Spleen (tissue), 11 donors: ENCODE measurements around the gene FOXP1. TPM values are rescaled to one million over a fixed set of nuclear protein-coding genes. Genes with fewer than 3 reads are reported as not detected.

Experiments
- DNase-seq: peaks from one replicate; pipeline ENCODE4 v3.0.0-alpha.2; 2020
- H3K27ac ChIP-seq, 8 donors: fragments of 200-600 bp; sonication (generic) in 7 of 8; 1 replicate in 4 of 8; 2 replicates in 4 of 8; pipeline versions ENCODE4 v1.5.0 to v1.8.0; 2016 to 2021; ENCODE audit warnings: inconsistent platforms in 4 of 8, mild to moderate bottlenecking in 4 of 8, moderate library complexity in 1 of 8
- H3K27me3 ChIP-seq, 7 donors: fragments of 200-600 bp; sonication (generic) in 6 of 7; replicated peaks in 1 of 7; 1 replicate in 4 of 7; 2 replicates in 3 of 7; pipeline versions ENCODE4 v1.5.0 to v1.8.0; 2016 to 2021; ENCODE audit warnings: inconsistent platforms in 3 of 7, mild to moderate bottlenecking in 1 of 7
- H3K36me3 ChIP-seq, 6 donors: fragments of 200-600 bp; sonication (generic) in 5 of 6; 1 replicate in 4 of 6; 2 replicates in 2 of 6; pipeline versions ENCODE4 v1.5.0 to v1.8.0; 2016 to 2021; ENCODE audit warnings: inconsistent platforms in 2 of 6
- H3K4me1 ChIP-seq, 6 donors: fragments of 200-600 bp; sonication (generic) in 5 of 6; 1 replicate in 3 of 6; 2 replicates in 3 of 6; pipeline versions ENCODE4 v1.5.0 to v1.8.0; 2016 to 2021; ENCODE audit warnings: inconsistent platforms in 3 of 6
- H3K4me3 ChIP-seq, 8 donors: fragments of 200-600 bp; sonication (generic) in 7 of 8; 1 replicate in 4 of 8; 2 replicates in 4 of 8; pipeline versions ENCODE4 v1.5.0 to v1.8.0; 2016 to 2021; ENCODE audit warnings: inconsistent platforms in 4 of 8, mild to moderate bottlenecking in 4 of 8, moderate library complexity in 2 of 8
- H3K9me3 ChIP-seq, 8 donors: fragments of 200-600 bp; sonication (generic) in 7 of 8; 1 replicate in 4 of 8; 2 replicates in 4 of 8; pipeline versions ENCODE4 v1.5.0 to v1.8.0; 2016 to 2021; ENCODE audit warnings: inconsistent platforms in 4 of 8
- POLR2A ChIP-seq, 3 donors: fragments of 450-650 bp; IDR thresholded peaks; one replicate each; pipeline ENCODE4 v1.5.1; 2017; ENCODE audit warnings: antibody characterized with exemption in 3 of 3, mild to moderate bottlenecking in 1 of 3
- POLR2AphosphoS5 ChIP-seq, 3 donors: sonication (generic); formaldehyde crosslinking; IDR thresholded peaks; one replicate each; pipeline ENCODE4 v1.5.1; 2017; ENCODE audit warnings: antibody characterized with exemption in 3 of 3
- WGBS, 5 donors: extraction: QIAGEN DNeasy Blood & Tissue Kit in 3 of 5; methylation state at CpG; one replicate each; pipeline versions ENCODE4 v1.1.5 to v1.1.7; 2013 to 2018; 5-methylcytosine and 5-hydroxymethylcytosine counted together
- intact Hi-C: fragments of 100-400 bp; cut with DNase I; formaldehyde crosslinking; loops from one replicate; pipeline ENCODE4 v1.15.0; 2023; ENCODE audit warnings: low total_unique reads
- polyA plus RNA-seq, 3 donors: library from polyadenylated mRNA; stranded (reverse); fragments of 200-250 nt; gene quantifications; one replicate each; pipeline ENCODE4 v1.2.1, GENCODE V29; 2013
- total RNA-seq, 7 donors: library from RNA; depleted of rRNA in 3 of 7; stranded (reverse); fragments of >200 nt in 3 of 7; fragmentation: NEBNext Ultra II Directional in 4 of 7; extraction: Animal tissue kit (Norgen Biotek cat#: 25700) in 4 of 7; gene quantifications; one replicate each; pipeline versions ENCODE4 v1.1.0 to v1.2.1, GENCODE V29; 2016 to 2021
- TF ChIP-seq, protein P1 (sequence below), 11 experiments: fragments of 200-600 bp in 7 of 11; fragments of 450-650 bp in 4 of 11; sonication (generic) in 4 of 11; IDR thresholded peaks in 8 of 11; conservative IDR thresholded peaks in 3 of 11; 1 replicate in 7 of 11; 2 replicates in 4 of 11; pipeline versions ENCODE4 v1.4.0 to v1.8.0; 2016 to 2021; ENCODE audit warnings: antibody characterized with exemption in 11 of 11, inconsistent platforms in 4 of 11, mild to moderate bottlenecking in 1 of 11
- donor health status: healthy with polysubstance abuse.
- donor health status: DM: no; HTN: no; CAD: no; lungs with moderate emphysema.
- donor health status: DM: no; HTN: no; CAD: no.
- donor health status: Bipolar disorder and iron deficiency.
- donor health status: healthy.
- donor health status: DM: no; HTN: no; CAD: no.
- donor health status: DM: yes; HTN: yes; CAD: no.

Gene FOXP1
- total and polyA plus RNA-seq, 10 donors = 11.1 to 202 (median 153) TPM

DNA sequence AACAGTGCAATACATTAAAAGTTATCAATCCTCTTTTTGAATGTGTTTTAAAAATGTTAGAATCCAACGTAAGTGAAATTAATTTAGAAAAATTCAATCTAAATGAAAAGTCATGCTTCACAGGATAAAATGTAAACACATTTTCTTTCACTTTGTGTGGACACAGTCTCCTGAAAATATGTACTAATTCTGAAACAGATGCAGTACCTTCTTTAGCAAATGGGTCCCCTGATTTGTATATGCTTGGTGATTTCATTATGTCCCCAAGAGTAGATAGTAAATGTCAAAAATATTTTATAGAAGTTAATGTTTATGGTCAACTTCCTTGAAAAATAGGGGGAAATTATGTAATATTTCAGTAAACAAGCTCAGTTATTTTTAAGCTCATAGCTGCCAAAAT is 28.9 kb downstream of the FOXP1 start:
- intact Hi-C loops = no loop called here
- Histone ChIP-seq H3K4me3 (no peak overlapping the region), H3K9me3 (no peaks in the 10 kb centered on the region), H3K27ac (peak overlapping the region in 1 of 8 donors; percentile 32), H3K4me1 (peaks cover 0 to 39% (median 5%) of the 10 kb centered on the region in 6 donors), H3K36me3 (no peaks in the 10 kb centered on the region), H3K27me3 (no peaks in the 10 kb centered on the region)
- DNase-seq = no peak
- 58 to 85% (median 69%) methylated on average over 1 of the region's 1 CpG for WGBS, 5 donors
- TF ChIP-seq POLR2A (IDR thresholded peaks at IDR 0.05) = no peak
- TF ChIP-seq, protein P1, sequence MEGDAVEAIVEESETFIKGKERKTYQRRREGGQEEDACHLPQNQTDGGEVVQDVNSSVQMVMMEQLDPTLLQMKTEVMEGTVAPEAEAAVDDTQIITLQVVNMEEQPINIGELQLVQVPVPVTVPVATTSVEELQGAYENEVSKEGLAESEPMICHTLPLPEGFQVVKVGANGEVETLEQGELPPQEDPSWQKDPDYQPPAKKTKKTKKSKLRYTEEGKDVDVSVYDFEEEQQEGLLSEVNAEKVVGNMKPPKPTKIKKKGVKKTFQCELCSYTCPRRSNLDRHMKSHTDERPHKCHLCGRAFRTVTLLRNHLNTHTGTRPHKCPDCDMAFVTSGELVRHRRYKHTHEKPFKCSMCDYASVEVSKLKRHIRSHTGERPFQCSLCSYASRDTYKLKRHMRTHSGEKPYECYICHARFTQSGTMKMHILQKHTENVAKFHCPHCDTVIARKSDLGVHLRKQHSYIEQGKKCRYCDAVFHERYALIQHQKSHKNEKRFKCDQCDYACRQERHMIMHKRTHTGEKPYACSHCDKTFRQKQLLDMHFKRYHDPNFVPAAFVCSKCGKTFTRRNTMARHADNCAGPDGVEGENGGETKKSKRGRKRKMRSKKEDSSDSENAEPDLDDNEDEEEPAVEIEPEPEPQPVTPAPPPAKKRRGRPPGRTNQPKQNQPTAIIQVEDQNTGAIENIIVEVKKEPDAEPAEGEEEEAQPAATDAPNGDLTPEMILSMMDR (IDR thresholded peaks at IDR 0.05 in 8 of 11, conservative IDR thresholded peaks at IDR 0.05 in 3 of 11) = no peak
- no peak for TF ChIP-seq POLR2AphosphoS5 (IDR thresholded peaks at IDR 0.05)

GRCh38 chr3:71551311-71551919 is 32.1 kb downstream of the FOXP1 start:
- H3K9me3 ChIP-seq = no peaks in the 10 kb centered on the region
- H3K27ac ChIP-seq = no peak overlapping the region
- H3K4me1 ChIP-seq = peaks cover 0 to 70% (median 20%) of the 10 kb centered on the region in 6 donors
- no peak for DNase-seq
- intact Hi-C loops = no loop called here
- WGBS, 5 donors = 59 to 70% (median 65%) methylated on average over 3 of the region's 3 CpGs
- no peak for TF ChIP-seq POLR2AphosphoS5 (IDR thresholded peaks at IDR 0.05)
- no peak for TF ChIP-seq POLR2A (IDR thresholded peaks at IDR 0.05)
- TF ChIP-seq, protein P1 (IDR thresholded peaks at IDR 0.05 in 8 of 11, conservative IDR thresholded peaks at IDR 0.05 in 3 of 11) = no peak
- no peak overlapping the region for H3K4me3 ChIP-seq
- no peaks in the 10 kb centered on the region for H3K27me3 ChIP-seq
- H3K36me3 ChIP-seq = no peaks in the 10 kb centered on the region

GRCh38 chr3:71549951-71550350 is 33.6 kb downstream of the FOXP1 start:
- intact Hi-C loops = no loop called here
- no peak overlapping the region for H3K27ac ChIP-seq
- TF ChIP-seq, protein P1 (IDR thresholded peaks at IDR 0.05 in 8 of 11, conservative IDR thresholded peaks at IDR 0.05 in 3 of 11) = no peak
- TF ChIP-seq POLR2A (IDR thresholded peaks at IDR 0.05) (no peak), POLR2AphosphoS5 (IDR thresholded peaks at IDR 0.05) (no peak)
- no peaks in the 10 kb centered on the region for H3K36me3 ChIP-seq
- H3K9me3 ChIP-seq = no peaks in the 10 kb centered on the region
- H3K27me3 ChIP-seq = no peaks in the 10 kb centered on the region
- 70 to 85% (median 79%) methylated on average over 7 of the region's 7 CpGs for WGBS, 5 donors
- H3K4me3 ChIP-seq = no peak overlapping the region
- no peak for DNase-seq
- peaks cover 0 to 72% (median 22%) of the 10 kb centered on the region in 6 donors for H3K4me1 ChIP-seq

- WGBS, 5 donors = 79 to 88% (median 84%) methylated on average over 4 of the region's 4 CpGs
- H3K36me3 ChIP-seq = no peaks in the 10 kb centered on the region
- H3K27ac ChIP-seq = peak overlapping the region in 6 of 8 donors; percentile 40 to 89 (median 74)
- TF ChIP-seq, protein P1 (IDR thresholded peaks at IDR 0.05 in 8 of 11, conservative IDR thresholded peaks at IDR 0.05 in 3 of 11) = no peak
- no peak for TF ChIP-seq POLR2AphosphoS5 (IDR thresholded peaks at IDR 0.05)
- no peak for TF ChIP-seq POLR2A (IDR thresholded peaks at IDR 0.05)
- H3K27me3 ChIP-seq = no peaks in the 10 kb centered on the region
- H3K4me3 ChIP-seq = no peak overlapping the region
- intact Hi-C loops = no loop called here
- no peak for DNase-seq
- peaks cover 0 to 72% (median 20%) of the 10 kb centered on the region in 6 donors for H3K4me1 ChIP-seq
- no peaks in the 10 kb centered on the region for H3K9me3 ChIP-seq
Measured at GRCh38 chr3:71548705-71549384, 34.7 kb downstream of the FOXP1 start.
